Skeletal muscle cell (primary cell): ENCODE results near the gene TMEM120B.
A peak's percentile ranks its signal among the peaks of the same experiment; 100 is the strongest.
"Not testable (repeated sequence)": the region's sequence is repeated elsewhere in the genome, so short reads cannot be mapped to it uniquely, and the experiment has no call there.

Experiments used
- DNase-seq: peaks from one replicate; pipeline ENCODE4 v3.0.0-alpha.2; 2010; ENCODE audit warnings: low read depth
- H3K4me3 ChIP-seq: 2 replicates; pipeline ENCODE4 v1.5.1; 2011; ENCODE audit warnings: low read depth, mild to moderate bottlenecking, control low read depth, low read length, moderate library complexity

Gene TMEM120B

DNA sequence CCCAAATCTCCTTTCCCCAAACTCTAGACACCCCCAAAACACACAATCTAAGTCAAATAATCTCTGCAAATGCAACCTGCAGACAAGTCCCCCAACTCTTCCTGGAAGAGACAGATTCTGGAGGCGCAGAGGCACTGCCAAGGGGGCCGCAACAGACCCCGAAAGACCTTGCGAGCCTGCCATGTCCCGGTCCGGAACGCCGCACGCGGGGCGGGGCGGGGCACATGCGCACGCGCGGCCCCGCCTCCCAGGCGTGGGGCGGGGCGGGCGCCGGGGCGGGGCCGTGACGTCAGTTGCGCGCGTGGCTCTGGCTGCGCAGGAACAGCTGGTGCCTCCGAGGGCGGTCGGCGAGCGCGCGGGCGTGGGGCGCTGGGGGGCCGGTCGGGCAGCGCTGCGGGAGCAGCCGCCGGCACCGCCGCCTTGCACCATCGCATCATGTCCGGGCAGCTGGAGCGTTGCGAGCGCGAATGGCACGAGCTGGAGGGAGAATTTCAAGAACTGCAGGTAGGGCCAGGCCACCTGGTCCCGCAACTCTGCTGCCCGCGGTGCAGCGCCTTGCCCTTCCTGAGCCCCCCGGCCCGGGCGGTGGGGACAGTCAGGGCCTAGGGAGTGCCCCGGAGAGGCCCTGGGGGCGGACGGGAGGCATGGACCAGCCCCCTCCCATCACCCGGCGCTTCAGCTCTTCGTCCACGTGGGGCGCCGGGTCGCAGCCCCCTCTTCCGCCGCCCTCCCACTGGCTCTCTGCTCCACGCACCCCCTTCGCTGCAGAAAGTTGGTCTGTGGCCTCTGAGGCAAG, at the start of gene TMEM120B:
TSS of gene TMEM120B (plus strand) at position 292 of the 796 bp plus-strand sequence. CDS start at position 436, 144 bp downstream.
- DNase-seq, result no peak
- H3K4me3 ChIP-seq, result peak within 1 kb of the TSS; percentile 98

DNA sequence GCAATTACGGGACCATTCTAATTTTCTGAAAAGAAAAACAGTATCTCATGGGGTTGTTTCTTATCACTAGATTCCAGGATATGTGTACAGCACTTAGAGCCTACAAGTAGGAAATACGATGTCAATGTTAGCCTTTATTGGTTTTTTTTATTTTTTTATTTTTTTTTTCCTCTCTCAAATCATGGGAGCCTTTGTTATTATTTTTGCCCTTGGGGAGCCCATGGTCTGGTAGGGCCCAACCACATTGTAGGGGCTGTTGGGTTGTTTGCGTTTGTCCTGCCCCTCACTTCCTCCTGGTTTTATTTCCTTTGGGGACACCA, 49.0 kb upstream of the TMEM120B start:
- no peak overlapping the region for H3K4me3 ChIP-seq
- DNase-seq, result no peak

DNA sequence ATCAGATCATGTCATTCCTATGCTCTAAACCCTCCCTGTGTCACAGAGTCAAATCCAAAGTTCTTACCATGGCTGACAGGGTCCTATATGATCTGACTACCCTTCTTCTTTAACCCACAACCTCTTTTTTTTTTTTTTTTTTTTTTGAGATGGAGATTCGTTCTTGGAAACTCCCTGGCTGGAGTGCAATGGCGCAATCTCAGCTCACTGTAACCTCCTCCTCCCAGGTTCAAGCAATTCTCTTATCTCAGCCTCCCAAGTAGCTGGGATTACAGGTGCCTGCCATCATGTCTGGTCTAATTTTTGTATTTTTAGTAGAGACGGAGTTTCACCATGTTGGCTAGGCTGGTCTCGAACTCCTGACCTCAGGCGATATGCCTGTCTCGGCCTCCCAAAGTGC, 45.7 kb upstream of the TMEM120B start:
- not testable (repeated sequence) for H3K4me3 ChIP-seq, DNase-seq

DNA sequence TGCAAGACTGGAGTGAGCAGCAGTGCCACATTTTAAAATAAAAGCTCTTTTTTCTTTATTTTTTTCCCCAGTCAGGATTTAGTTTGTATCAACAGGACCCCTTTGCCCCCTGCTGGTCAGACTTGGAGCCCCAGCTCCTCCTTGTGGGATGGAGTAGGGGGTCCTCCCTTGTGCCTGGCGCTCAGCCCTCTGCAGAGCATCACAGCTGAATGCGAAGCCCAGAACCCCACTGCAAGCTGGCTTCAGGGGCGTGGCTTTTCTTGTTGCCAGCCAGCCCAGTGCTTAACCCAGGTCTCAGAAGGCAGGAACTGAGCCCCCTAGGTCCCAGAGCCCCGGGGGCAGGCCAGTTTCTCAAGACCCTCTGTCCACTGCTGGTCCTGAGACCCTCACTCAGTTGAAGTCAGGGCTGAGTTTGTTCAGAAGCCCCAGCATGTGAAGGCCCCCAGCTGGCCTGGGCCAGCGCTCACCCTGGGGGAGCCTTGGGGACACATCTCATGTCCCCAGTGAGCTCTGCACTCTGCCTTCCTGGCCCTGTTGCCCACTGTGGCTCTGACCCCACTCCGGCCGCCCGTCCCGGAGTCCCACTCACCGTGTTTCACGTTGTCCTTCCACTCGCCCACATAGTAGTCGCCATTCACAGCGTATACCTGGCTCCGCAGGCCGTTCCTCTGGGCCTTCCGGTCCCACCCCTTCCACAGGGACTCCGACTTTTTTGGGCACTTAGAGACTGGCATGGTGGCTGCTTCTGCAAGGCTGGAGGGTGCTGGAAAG, 43.6 kb upstream of the TMEM120B start:
- H3K4me3 ChIP-seq, result no peak overlapping the region
- no peak for DNase-seq

DNA sequence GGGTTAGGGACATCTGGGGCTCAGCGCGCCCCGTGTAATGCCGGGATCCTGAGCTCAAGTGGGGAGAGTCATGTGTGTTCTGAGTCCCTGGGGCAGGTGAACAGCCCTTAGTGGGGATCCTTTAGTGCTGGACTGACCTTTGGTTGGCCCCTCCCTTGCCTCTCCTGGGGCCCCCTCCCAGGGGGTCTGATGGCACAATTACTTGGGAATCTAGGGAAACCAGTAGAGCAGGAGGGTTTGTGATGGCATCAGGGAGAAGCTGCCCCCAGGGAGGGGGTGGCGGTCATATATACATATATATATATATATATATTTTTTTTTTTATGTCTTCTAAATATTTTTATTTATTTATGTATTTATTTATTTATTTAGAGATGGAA, 43.0 kb upstream of the TMEM120B start, which contains the start of gene MORN3:
TSS of gene MORN3 (minus strand) at position 134 of the 380 bp plus-strand sequence. CDS start 171 bp downstream, outside the sequence.
- DNase-seq, result no peak
- H3K4me3 ChIP-seq, result no peak within 1 kb of the TSS

DNA sequence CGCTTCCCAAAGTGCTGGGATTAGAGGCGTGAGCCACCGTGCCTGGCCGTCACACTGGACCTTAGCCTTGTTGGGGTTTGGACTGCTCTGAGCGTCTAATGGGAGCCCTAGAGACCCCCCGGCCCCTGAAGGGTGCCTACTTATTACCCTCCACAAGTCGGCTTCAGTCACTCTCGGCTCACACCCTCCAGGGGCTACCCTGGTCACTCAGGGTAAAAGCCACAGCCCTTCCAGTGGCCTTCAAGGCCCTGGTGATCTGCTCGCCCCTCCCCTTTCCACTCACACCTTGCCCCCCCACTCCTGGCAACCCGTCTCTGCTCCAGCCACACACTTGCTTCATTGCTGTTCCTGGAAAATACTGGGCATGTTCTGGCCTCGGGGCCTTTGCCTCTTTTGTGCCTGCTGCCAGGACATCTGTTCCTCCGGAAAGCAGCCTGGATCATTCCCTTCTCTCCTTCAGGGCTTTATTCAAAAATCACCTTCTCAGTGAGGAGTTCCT, 39.5 kb upstream of the TMEM120B start:
- DNase-seq, result no peak
- H3K4me3 ChIP-seq, result no peak overlapping the region

DNA sequence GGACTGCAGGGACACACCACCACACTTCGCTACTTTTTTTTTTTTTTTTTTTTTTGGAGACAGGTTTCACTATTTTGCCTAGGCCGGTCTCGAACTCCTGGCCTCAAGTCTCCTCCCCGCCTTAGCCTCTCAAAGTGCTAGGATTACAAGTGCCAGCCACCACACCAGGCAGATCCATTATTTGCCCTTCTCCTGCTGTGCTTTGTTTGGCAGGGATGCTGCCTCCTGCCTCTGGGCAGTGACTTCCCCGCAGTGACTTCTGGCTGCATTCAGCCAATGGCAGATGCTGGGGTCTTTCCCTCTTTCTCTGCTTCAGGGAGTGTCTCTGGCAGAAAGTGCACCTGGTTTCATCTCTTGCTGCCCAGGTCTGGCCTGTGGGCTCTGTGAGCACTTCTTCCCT, 36.4 kb upstream of the TMEM120B start:
- H3K4me3 ChIP-seq, result no peak overlapping the region
- no peak for DNase-seq

DNA sequence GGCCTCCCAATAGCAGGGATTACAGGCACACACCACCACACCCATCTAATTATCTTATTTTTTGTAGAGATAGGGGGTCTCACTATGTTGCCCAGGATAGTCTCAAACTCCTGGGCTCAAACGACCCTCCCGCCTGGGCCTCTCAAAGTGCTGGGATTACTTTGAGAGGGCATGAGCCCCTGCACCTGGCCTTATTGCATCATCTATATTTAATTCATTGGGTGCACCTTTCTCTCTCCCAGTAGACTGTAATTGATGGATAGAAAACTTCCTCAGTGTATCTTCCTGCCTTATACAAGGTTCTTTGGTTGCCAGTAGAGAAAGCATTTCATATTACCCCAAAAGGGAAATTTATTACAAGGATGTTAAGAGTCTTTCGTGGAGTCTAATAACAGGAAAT, 34.2 kb upstream of the TMEM120B start:
- DNase-seq, result no peak
- H3K4me3 ChIP-seq, result no peak overlapping the region

DNA sequence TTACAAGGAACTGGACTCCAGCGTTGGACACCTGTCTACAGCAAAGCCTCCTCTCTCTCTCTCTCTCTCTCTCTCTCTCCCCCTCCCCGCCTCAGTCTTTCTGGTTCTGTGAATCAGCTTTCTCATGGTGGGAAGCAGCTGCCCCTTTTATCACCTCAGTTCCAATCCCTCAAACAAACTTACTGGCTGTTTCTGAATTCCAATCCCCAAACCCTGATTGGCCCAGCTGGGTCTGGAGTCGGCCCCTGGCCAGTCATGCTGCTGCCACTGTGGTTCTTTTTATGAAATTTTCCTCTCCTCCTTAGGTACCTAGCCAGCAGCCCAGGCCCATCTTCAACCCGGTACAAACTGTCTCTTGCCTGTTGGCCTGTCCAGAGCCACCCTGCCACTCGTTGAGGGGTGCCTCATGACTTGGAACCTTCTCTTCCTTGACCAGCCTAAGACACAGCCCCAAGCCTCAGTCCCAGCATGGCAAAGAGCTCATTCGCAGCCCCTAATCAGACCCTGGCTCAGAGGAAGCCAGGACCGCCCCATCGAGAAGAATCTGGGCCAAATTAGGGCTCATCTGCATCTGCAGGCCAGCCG, 33.7 kb upstream of the TMEM120B start:
- no peak overlapping the region for H3K4me3 ChIP-seq
- DNase-seq, result no peak

DNA sequence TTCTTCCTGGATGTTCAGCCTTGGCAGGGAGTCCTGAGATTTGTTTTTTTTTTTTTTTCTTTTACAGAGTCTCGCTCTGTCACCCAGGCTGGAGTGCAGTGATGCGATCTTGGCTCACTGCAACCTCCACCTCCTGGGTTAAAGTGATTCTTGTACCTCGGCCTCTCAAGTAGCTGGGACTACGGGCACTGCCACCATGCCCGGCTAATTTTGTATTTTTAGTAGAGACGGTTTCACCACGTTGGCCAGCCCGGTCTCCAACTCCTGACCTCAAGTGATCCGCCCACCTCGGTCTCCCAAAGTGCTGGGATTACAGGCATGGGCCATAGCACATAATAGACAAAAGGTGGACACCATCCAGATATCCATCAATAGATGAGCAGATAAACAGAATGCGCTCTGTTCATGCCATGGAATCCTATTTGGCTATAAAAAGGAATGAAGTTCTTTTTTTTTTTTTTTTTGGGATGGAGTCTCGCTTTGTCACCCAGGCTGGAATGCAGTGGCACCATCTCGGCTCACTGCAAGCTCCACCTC, 32.8 kb upstream of the TMEM120B start:
- not testable (repeated sequence) for H3K4me3 ChIP-seq, DNase-seq

DNA sequence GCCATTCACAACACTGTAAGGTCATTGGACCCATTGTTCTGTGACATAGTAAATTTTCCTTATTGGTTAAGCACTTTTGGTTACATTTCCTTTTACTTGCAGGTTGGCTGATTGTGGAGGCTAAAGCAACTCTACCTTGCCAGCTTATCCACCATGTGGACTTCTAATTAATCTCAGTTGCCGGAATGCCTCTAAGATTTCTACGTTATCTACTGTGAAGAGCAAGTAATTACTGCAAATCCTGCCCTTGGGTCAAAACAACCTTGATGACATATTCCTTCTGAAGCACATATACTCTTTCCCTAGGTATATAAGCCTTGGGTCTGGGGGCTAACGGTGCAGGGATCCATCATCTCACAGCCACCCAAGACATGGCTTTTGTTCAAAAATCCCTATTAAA, 23.6 kb upstream of the TMEM120B start:
- no peak overlapping the region for H3K4me3 ChIP-seq
- no peak for DNase-seq

DNA sequence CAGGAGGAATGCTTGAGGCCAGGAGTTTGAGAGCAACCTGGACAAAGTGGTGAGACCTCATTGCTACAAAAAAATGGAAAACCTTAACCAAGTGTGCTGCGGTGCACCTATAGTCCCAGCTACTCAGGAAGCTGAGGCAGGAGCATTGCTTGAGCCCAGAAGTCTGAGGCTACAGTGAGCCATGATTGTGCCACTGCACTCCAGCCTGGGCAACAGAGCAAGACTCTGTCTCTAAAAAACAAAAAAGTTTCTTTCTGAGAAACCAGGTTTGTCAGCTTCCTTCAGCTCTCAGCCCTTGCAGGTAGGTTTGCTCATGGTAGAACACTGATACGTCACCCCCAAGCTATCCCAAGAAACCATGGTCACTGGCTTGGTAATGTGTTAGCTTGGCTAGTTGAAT, 23.1 kb upstream of the TMEM120B start:
- DNase-seq, result no peak

DNA sequence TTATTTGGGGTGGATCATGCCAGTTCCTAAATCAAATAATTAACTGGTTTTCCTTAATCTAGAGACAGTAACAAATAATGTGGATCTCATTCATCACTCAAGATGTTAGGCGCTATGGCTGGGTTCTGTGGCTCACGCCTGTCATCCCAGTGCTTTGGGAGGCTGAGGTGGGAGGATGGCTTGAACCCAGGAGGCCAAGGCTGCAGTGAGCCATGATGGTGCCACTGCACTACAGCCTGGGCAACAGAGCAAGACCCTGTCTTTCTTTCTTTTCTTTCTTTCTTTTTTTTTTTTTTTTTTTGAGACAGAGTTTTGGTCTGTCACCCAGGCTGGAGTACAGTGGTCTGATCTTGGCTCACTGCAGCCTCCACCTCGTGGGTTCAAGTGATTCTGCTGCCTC, 19.8 kb upstream of the TMEM120B start:
- DNase-seq, H3K4me3 ChIP-seq: not testable (repeated sequence)

More for the DNA sequence above, 23.1 kb upstream of the TMEM120B start:
- H3K4me3 ChIP-seq, result no peak overlapping the region

DNA sequence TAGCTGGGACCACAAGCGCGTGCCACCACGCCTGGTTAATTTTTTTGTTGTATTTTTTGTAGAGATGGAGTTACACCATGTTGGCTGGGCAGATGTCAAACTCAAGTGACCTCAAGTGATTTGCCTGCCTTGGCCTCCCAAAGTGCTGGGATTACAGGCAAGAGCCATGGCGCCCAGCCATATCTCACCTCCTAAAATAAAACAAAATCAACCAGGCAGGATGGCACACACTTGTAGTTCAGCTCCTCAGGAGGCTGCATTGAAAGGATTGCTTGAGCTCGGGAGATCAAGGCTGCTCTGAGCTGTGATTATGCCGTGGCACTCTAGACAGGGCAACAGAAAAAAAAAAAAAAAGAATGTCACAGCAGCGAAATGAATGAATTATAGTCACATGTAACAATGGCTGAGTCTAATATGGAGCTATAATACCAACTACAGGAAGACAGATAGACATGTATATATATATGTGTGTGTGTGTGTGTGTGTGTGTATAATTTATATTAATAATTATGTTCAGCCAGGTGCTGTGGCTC, 19.3 kb upstream of the TMEM120B start:
- no peak for DNase-seq
- H3K4me3 ChIP-seq, result no peak overlapping the region

DNA sequence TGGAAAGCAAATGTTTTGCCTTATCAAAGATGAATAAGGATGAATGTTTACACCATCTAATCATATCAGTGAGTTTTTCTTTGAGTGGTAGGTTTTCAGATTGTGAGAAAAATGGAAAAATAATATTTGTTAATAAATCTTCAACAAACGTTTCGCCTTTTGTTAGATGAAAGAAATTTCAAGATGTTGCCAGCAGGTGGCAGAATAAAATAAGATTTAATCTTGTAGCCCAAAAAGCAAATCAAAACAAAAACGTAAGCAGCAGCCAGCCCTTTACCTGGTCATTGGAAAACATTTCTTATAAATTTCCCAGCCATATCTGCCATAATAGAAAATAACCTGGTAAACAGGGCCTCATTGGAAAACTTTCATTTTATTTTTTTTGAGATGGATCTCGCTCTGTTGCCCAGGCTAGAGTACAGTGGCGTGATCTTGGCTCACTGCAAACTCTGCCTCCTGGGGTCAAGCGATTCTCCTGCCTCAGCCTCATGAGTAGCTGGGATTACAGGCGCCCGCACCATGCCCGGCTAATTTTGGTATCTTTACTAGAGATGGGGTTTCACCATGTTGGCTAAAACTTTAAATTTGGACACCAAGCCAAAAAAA, 15.4 kb upstream of the TMEM120B start:
- H3K4me3 ChIP-seq, result no peak overlapping the region
- DNase-seq, result no peak

DNA sequence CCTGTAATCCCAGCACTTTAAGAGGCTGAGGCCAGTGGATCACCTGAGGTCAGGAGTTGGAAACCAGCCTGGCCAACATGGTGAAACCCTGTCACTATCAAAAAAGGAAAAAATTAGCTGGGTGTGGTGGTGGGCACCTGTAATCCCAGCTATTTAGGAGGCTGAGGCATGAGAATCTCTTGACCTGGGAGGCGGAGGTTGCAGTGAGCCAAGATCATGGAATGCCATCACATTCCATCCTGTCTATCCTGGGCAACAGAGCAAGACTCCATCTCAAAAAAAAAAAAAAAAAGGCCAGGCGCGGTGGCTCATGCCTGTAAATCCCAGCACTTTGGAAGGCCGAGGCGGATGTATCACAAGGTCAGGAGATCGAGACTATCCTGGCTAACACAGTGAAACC, 14.7 kb upstream of the TMEM120B start:
- DNase-seq, H3K4me3 ChIP-seq: not testable (repeated sequence)

DNA sequence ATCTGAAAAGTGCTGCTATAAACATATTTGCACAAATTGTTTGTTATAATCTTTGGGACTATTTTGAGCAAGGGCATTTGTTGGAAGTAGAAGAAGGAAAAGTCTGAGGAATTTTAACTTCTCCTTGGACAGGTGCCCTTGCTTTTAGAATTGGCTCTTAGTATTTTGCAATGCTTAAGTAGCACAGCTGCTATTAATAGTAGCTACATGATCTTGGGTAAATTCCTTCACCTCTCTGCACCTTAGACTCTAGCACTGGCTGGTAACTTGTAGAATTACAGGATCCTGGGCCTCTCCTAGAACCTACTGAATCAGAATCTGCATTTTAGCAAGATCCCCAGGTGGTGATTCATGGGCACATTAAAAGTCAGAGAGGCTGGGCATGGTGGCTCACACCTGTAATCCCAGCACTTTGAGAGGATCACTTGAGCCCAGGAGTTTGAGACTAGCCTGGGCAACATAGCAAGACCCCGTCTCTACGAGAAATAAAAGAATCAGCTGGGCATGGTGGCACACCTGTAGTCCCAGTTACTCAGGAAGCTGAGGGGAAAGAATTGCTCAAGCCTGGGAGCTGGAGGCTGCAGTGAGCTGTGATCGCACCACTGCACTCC, 10.8 kb upstream of the TMEM120B start:
- no peak for DNase-seq
- H3K4me3 ChIP-seq, result no peak overlapping the region

DNA sequence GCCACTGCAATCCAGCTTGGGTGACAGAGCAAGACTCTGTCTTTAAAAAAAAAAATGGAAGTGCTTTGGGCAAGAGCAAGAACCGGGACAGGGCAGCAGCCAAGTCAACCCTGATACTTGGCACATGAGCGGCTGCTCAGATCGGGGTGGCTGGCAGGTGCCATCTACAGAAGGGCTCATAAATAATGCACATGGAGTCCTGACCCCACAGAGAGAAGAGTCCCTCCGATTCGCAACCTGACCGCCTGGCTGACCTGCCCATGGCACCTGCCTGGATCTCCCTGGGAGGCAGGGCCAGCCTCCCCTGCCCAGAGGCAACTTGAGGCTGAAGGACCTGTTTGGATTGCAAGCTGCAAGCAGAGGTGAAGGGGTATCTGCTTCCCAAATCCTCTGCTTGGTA, 9.6 kb upstream of the TMEM120B start:
- DNase-seq, result no peak
- H3K4me3 ChIP-seq, result no peak overlapping the region

DNA sequence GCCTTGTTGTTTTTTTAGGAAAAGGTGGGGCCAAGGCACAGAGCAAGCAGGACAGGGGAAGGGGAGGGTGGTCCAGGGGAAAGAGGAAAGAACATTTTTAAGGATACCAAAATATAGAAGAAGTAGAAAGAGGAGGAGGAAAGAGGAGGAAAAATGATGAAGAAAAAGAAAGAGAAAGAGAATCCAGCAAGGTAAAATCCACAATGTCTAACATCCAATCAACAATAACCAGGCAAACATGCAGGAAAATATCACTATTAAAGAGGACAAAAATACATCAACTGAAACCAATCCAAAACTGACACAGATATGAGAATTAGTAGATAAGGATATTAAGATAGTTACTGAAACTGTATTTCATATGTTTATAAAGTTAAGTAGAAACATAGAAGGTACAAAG, 7.0 kb upstream of the TMEM120B start:
- no peak for DNase-seq
- H3K4me3 ChIP-seq, result no peak overlapping the region
